ENCODE measurements around the gene MALAT1. TPM values are rescaled to one million over a fixed set of nuclear protein-coding genes. Genes with fewer than 3 reads are reported as not detected.

The MALAT1 gene
- total and polyA plus RNA-seq, 10 of the 15 experiments (the other 5 are each of a cell fraction or from before 2014, with no cell fraction given): 448 to 8,160 (median 2,019) TPM

DNA sequence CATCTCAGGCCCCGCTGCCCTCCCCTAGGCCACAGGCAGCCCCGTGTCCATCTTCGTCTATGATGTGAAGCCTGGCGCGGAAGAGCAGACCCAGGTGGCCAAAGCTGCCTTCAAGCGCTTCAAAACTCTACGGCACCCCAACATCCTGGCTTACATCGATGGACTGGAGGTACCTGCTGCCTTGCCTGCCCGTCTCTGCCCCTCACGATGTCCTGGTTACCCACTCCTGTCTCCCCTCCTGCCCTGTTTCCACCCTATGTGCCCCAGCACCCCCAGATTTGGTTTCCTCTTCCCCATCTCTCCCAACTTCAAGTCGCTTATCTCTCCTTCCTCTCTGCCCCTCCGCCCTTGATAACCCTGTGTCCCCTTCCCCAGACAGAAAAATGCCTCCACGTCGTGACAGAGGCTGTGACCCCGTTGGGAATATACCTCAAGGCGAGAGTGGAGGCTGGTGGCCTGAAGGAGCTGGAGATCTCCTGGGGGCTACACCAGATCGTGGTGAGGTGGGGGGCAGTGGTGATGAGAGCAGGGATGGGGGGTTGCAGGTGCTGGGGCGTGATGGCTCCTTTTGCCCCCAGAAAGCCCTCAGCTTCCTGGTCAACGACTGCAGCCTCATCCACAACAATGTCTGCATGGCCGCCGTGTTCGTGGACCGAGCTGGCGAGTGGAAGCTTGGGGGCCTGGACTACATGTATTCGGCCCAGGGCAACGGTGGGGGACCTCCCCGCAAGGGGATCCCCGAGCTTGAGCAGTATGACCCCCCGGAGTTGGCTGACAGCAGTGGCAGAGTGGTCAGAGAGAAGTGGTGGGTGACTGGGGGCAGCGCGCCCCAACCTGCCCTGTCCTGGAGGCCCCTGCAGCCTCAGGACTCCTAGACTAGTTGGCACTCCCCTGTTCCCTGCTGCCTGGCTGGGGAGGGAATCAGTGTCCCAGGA, 27.0 kb downstream of the MALAT1 start:
- Histone ChIP-seq H3K4me2 (ENCODE audit: control insufficient read depth, insufficient read depth) (peak overlapping the region; percentile 96), H4K20me1 (ENCODE audit: control insufficient read depth, insufficient read depth) (no peaks in the 10 kb centered on the region), H3K36me3 (ENCODE audit: control insufficient read depth in 2 of 2, insufficient read depth in 2 of 2, low read length in 1 of 2) (peaks cover 0 to 23% of the 10 kb centered on the region in 2 experiments), H3K27ac (ENCODE audit: control insufficient read depth, insufficient read depth) (peak overlapping the region; percentile 54), H2AFZ (ENCODE audit: control insufficient read depth, low read depth, low read length) (peak overlapping the region; percentile 37), H3K9me3 (replicated peaks; ENCODE audit: control insufficient read depth, insufficient read depth, low read length) (no peaks in the 10 kb centered on the region), H3K4me3 (peak overlapping the region; percentile 85), H3K9ac (ENCODE audit: control insufficient read depth, insufficient read depth, low read length) (peak overlapping the region; percentile 82), H3K4me1 (ENCODE audit: control insufficient read depth, insufficient read depth, low read length) (peaks cover 25% of the 10 kb centered on the region), H3K27me3 (replicated peaks in 1 of 2; ENCODE audit: control insufficient read depth in 2 of 2, insufficient read depth in 2 of 2, low read length in 1 of 2) (no peaks in the 10 kb centered on the region), H3K79me2 (ENCODE audit: control insufficient read depth, insufficient read depth, low read length) (peaks cover 15% of the 10 kb centered on the region)
- FAIRE-seq (no peak), ATAC-seq (no peak), DNase-seq (ENCODE audit: low read depth, low spot score) (no peak)
- TF ChIP-seq SUZ12 (IDR thresholded peaks at IDR 0.05; ENCODE audit: unreplicated experiment) (no peak), HDGF (IDR thresholded peaks at IDR 0.05) (peak; percentile 89), HDAC6 (IDR thresholded peaks at IDR 0.05; ENCODE audit: unreplicated experiment) (no peak), BACH1 (IDR thresholded peaks at IDR 0.05; ENCODE audit: borderline replicate concordance) (no peak), SMAD1 (IDR thresholded peaks at IDR 0.05; ENCODE audit: low read depth, partially characterized antibody) (no peak)
- TF ChIP-seq, protein P1, sequence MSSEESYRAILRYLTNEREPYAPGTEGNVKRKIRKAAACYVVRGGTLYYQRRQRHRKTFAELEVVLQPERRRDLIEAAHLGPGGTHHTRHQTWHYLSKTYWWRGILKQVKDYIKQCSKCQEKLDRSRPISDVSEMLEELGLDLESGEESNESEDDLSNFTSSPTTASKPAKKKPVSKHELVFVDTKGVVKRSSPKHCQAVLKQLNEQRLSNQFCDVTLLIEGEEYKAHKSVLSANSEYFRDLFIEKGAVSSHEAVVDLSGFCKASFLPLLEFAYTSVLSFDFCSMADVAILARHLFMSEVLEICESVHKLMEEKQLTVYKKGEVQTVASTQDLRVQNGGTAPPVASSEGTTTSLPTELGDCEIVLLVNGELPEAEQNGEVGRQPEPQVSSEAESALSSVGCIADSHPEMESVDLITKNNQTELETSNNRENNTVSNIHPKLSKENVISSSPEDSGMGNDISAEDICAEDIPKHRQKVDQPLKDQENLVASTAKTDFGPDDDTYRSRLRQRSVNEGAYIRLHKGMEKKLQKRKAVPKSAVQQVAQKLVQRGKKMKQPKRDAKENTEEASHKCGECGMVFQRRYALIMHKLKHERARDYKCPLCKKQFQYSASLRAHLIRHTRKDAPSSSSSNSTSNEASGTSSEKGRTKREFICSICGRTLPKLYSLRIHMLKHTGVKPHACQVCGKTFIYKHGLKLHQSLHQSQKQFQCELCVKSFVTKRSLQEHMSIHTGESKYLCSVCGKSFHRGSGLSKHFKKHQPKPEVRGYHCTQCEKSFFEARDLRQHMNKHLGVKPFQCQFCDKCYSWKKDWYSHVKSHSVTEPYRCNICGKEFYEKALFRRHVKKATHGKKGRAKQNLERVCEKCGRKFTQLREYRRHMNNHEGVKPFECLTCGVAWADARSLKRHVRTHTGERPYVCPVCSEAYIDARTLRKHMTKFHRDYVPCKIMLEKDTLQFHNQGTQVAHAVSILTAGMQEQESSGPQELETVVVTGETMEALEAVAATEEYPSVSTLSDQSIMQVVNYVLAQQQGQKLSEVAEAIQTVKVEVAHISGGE (CRISPR knock-in tag; IDR thresholded peaks at IDR 0.05): no peak
- ChIA-PET SMC1A (ENCODE audit: uncharacterized antibody, unreplicated experiment) (interaction anchor here (2.1 kb wide), 1 partner anchor 14 kb away, joined by 7 read pairs; no protein-coding TSS in a partner anchor), RAD21 (ENCODE audit: unreplicated experiment) (interaction anchor here (0.6 to 2.0 kb wide), 9 partner anchors 15 to 1789 kb away, joined by 3 to 8 read pairs (median 4); no protein-coding TSS in a partner anchor), POLR2A (interaction anchor here (1.0 to 2.5 kb wide), 7 partner anchors 10 to 106 kb away, joined by 3 to 13 read pairs (median 4); partner anchors contain the start of gene PCNX3), CTCF (interaction anchor here (0.6 to 3.5 kb wide), 8 partner anchors 14 to 250 kb away, joined by 3 to 18 read pairs (median 4); no protein-coding TSS in a partner anchor)
- 35% methylated on average over 31 of the region's 31 CpGs for WGBS (ENCODE audit: insufficient coverage, insufficient replicate concordance, low lambda C conversion rate, missing lambda C conversion rate)
- in situ Hi-C loops (cut with MboI) (no loop called here), intact Hi-C loops (cut with micrococcal nuclease; ENCODE audit: unreplicated experiment) (no loop called here)
- BruUV-seq (replicated peaks): TSS peak; percentile 61

Measured in GM12878 (cell line).